GM06990 (cell line): Measurements from ENCODE around the gene DAGLA.

ENCODE experiments used
- DNase-seq: peaks from one replicate; pipeline ENCODE4 v3.0.0-alpha.2; 2011; ENCODE audit not compliant: insufficient read length; ENCODE audit errors: extremely low read depth
- H3K27me3 ChIP-seq: replicated peaks from 2 replicates; pipeline ENCODE4 v1.6.0; 2011; ENCODE audit warnings: low read length; ENCODE audit not compliant: control insufficient read depth, insufficient read depth
- H3K36me3 ChIP-seq: 2 replicates; pipeline ENCODE4 v1.5.1; 2011; ENCODE audit warnings: low read length; ENCODE audit not compliant: control insufficient read depth, insufficient read depth
- H3K4me3 ChIP-seq: replicated peaks from 2 replicates; pipeline ENCODE4 v1.5.1; 2011; ENCODE audit warnings: low read depth, mild to moderate bottlenecking, control low read depth, low read length
- CTCF ChIP-seq: IDR thresholded peaks from 2 replicates; pipeline ENCODE4 v1.5.1; 2011; ENCODE audit warnings: low read length, control low read depth, mild to moderate bottlenecking, inconsistent platforms; ENCODE audit not compliant: insufficient read depth, poor library complexity, severe bottlenecking

Gene DAGLA

GRCh38 chr11:61690706-61691379, 10.7 kb downstream of the DAGLA start:
- no peak overlapping the region for H3K4me3 ChIP-seq
- DNase-seq: no peak
- TF ChIP-seq CTCF: no peak
- no peaks in the 10 kb centered on the region for H3K36me3 ChIP-seq
- H3K27me3 ChIP-seq: peaks cover 2% of the 10 kb centered on the region

GRCh38 chr11:61691380-61692156, 11.4 kb downstream of the DAGLA start:
- Histone ChIP-seq H3K4me3 (no peak overlapping the region), H3K36me3 (no peaks in the 10 kb centered on the region), H3K27me3 (peaks cover 2% of the 10 kb centered on the region; the same call in 1 of the 2 replicates)
- no peak for TF ChIP-seq CTCF
- DNase-seq: no peak

DNA sequence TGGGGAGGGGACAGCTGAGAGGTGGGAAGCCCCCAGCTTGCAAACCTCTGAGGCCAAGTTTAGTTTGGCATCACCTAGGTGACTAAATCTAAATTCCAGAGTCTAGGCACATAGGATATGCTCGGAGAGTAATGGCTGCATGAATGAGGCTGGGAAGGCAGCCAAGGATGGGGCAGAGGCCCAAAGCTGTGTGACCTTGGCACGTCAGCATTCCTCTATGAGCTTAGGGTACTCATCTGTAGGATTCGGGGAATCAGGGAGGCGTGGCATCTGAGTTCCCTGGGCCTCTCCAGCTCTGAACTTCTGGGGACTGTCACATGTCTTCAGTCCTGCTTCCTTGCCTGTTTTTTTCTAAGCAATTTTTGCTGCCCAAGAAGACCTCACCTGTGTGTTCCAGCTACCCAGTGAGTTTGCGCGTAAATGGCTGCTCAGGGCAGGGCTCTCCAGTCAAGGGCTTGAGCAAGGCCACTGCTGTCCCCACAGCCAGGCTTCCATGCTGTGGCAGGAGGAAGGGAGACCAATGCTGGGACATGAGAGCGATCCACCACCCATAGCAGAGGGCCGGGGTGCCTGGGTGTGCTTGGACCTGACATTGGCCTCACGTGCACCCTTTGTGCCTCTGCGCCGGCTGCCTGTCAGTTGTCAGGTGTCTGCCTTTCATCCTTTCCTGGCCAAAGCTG, 13.9 kb downstream of the DAGLA start:
- H3K4me3 ChIP-seq: no peak overlapping the region
- no peak for DNase-seq
- H3K27me3 ChIP-seq: peaks cover 2% of the 10 kb centered on the region; the same call in 1 of the 2 replicates
- TF ChIP-seq CTCF: no peak
- H3K36me3 ChIP-seq: no peaks in the 10 kb centered on the region

DNA sequence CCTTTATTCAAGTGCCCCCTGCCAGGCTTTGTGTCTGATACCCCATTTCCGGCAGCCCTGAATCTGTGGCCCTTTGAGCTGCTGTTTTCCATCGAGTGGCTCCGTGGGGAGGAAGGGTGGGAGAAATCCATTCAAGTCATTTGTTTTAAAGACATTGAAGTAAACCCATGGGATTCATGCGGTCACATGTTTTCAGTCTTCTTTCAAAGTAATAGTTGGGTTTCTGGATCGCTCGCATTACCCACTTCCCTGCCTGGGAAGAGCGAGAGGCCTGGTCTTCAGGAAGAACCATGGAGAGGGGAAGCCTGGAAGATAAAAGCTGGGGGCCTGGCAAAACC, 14.4 kb downstream of the DAGLA start:
- Histone ChIP-seq H3K4me3 (no peak overlapping the region), H3K27me3 (peaks cover 2% of the 10 kb centered on the region; the same call in 1 of the 2 replicates), H3K36me3 (no peaks in the 10 kb centered on the region)
- TF ChIP-seq CTCF: no peak
- no peak for DNase-seq

DNA sequence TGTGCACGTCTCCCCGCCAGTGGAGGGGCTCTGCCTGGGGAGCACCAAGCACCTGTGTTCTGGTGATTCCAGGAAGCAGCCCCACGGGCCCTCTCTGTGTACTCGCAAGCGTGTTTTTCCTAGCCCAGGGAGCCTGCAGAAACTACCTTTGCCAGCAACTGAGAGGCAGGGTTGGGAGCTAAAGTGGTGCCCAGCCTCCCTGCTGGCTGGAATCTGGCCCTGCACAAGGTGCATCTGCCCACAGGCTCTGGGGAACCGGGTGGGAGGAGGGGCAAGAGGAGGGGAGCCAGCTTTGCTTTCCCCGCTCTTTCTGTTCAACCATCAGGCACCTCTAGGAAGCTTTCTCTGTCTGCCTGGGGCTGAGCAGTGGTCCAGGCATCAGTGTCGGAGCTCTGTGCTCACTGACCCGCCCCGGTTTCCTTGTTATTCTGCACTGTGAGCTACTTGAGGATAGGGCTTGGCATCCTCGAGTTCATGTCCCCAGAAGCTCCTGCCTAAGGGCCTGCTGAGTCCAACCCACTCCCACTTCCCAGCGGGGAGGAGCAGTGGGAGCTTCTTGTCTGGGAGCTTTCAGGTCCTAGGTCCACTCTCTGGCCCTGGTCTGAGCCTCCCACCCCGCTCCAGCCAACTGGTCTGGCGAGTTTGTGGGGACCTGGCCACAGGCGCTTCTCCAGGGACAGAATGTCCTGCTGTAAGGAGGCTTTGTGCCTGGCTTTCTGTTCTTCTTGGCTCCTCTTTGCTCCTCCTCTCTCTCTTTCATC, 14.9 kb downstream of the DAGLA start:
- TF ChIP-seq CTCF: no peak
- peaks cover 2% of the 10 kb centered on the region; the same call in 1 of the 2 replicates for H3K27me3 ChIP-seq
- H3K36me3 ChIP-seq: no peaks in the 10 kb centered on the region
- DNase-seq: no peak
- H3K4me3 ChIP-seq: no peak overlapping the region
